Duodenal mucosa (tissue), 2 donors: ENCODE data around the gene ABHD12.

Source experiments
- H3K27ac ChIP-seq: one replicate; pipeline ENCODE4 v1.7.0; 2013; ENCODE audit warnings: low read depth, low read length
- H3K27me3 ChIP-seq, 2 donors: one replicate each; pipeline ENCODE4 v1.7.0; 2013; ENCODE audit warnings: low read length in 2 of 2, control low read depth in 1 of 2; ENCODE audit not compliant: insufficient read depth in 2 of 2, control insufficient read depth in 1 of 2
- H3K36me3 ChIP-seq, 2 donors: one replicate each; pipeline ENCODE4 v1.7.0; 2013; ENCODE audit warnings: low read length in 2 of 2, control low read depth in 1 of 2; ENCODE audit not compliant: insufficient read depth in 2 of 2, control insufficient read depth in 1 of 2
- H3K4me1 ChIP-seq, 2 donors: one replicate each; pipeline ENCODE4 v1.7.0; 2013; ENCODE audit warnings: low read length in 2 of 2, control low read depth in 1 of 2; ENCODE audit not compliant: insufficient read depth in 2 of 2, control insufficient read depth in 1 of 2
- H3K4me3 ChIP-seq, 2 donors: one replicate each; pipeline ENCODE4 v1.7.0; 2013; ENCODE audit warnings: low read length in 2 of 2, low read depth in 1 of 2
- H3K9ac ChIP-seq, 2 donors: one replicate each; pipeline ENCODE4 v1.7.0; 2013; ENCODE audit warnings: low read length in 2 of 2, low read depth in 1 of 2
- H3K9me3 ChIP-seq, 2 donors: one replicate each; pipeline ENCODE4 v1.7.0; 2013; ENCODE audit warnings: low read length in 2 of 2, control low read depth in 1 of 2; ENCODE audit not compliant: control insufficient read depth in 1 of 2

The ABHD12 gene

GRCh38 chr20:25277051-25277801, 113.4 kb downstream of the ABHD12 start:
- Histone ChIP-seq H3K36me3 (peaks cover 37 to 89% of the 10 kb centered on the region in 2 donors), H3K4me1 (no peaks in the 10 kb centered on the region), H3K4me3 (no peak overlapping the region), H3K27ac (no peak overlapping the region), H3K9ac (no peak overlapping the region), H3K27me3 (no peaks in the 10 kb centered on the region), H3K9me3 (no peaks in the 10 kb centered on the region)

DNA sequence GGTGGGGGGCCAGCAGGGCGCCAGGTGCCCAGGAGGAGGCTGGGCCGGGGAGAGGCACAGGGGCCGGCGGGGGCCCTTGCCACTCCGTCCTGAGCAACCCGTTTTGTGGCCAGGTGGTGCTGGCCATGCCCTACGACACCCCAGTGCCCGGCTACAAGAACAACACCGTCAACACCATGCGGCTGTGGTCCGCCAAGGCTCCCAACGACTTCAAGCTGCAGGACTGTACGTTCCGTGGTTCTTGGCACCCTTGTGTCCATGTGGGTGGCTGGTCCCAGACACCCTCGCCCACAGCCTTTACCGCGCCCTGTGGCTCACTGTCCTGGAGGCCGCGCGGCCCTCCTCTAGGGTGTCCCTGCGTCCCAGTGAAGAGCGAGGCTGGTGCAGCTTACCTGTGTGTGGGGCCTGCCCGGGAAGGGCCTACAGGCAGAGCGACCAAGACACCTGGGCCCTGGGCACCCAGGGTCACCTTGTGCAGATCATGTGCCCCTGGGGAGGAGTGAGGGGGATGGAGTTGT, 114.0 kb downstream of the ABHD12 start:
- Histone ChIP-seq H3K4me3 (no peak overlapping the region), H3K4me1 (no peaks in the 10 kb centered on the region), H3K27ac (no peak overlapping the region), H3K36me3 (peaks cover 42 to 92% of the 10 kb centered on the region in 2 donors), H3K27me3 (no peaks in the 10 kb centered on the region), H3K9ac (no peak overlapping the region), H3K9me3 (no peaks in the 10 kb centered on the region)

- no peaks in the 10 kb centered on the region for H3K4me1 ChIP-seq
- no peaks in the 10 kb centered on the region for H3K9me3 ChIP-seq
- H3K9ac ChIP-seq: no peak overlapping the region
- no peak overlapping the region for H3K4me3 ChIP-seq
- no peaks in the 10 kb centered on the region for H3K27me3 ChIP-seq
- no peak overlapping the region for H3K27ac ChIP-seq
- H3K36me3 ChIP-seq: peaks cover 46 to 92% of the 10 kb centered on the region in 2 donors
Observed at GRCh38 chr20:25275813-25276532, 114.7 kb downstream of the ABHD12 start.

GRCh38 chr20:25274891-25275812, 115.5 kb downstream of the ABHD12 start:
- Histone ChIP-seq H3K27me3 (no peaks in the 10 kb centered on the region), H3K9me3 (no peaks in the 10 kb centered on the region), H3K4me1 (no peaks in the 10 kb centered on the region), H3K4me3 (no peak overlapping the region), H3K9ac (no peak overlapping the region), H3K36me3 (peaks cover 42 to 87% of the 10 kb centered on the region in 2 donors), H3K27ac (no peak overlapping the region)

DNA sequence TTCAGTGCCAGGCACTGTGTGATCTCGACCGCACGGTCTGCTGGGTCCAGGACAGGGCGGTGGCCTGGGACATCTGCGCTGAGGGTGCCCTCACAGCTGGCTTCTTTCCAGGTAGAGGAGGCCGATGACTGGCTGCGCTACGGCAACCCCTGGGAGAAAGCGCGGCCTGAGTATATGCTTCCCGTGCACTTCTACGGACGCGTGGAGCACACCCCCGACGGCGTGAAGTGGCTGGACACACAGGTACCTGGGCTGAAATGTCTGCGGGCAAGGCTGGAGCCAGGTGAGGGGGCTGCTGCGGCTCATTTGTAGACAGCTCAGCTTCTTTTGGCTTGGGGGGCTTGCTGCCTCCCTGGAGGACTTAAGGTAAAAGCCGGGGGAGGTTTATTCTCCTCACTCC, 116.2 kb downstream of the ABHD12 start:
- no peak overlapping the region for H3K27ac ChIP-seq
- no peaks in the 10 kb centered on the region for H3K4me1 ChIP-seq
- H3K9me3 ChIP-seq: no peaks in the 10 kb centered on the region
- peaks cover 41 to 86% of the 10 kb centered on the region in 2 donors for H3K36me3 ChIP-seq
- H3K27me3 ChIP-seq: no peaks in the 10 kb centered on the region
- no peak overlapping the region for H3K9ac ChIP-seq
- H3K4me3 ChIP-seq: no peak overlapping the region

GRCh38 chr20:25273541-25274358, 116.9 kb downstream of the ABHD12 start:
- Histone ChIP-seq H3K36me3 (peaks cover 36 to 81% of the 10 kb centered on the region in 2 donors), H3K27ac (no peak overlapping the region), H3K4me1 (no peaks in the 10 kb centered on the region), H3K9ac (no peak overlapping the region), H3K4me3 (no peak overlapping the region), H3K27me3 (no peaks in the 10 kb centered on the region), H3K9me3 (no peaks in the 10 kb centered on the region)

DNA sequence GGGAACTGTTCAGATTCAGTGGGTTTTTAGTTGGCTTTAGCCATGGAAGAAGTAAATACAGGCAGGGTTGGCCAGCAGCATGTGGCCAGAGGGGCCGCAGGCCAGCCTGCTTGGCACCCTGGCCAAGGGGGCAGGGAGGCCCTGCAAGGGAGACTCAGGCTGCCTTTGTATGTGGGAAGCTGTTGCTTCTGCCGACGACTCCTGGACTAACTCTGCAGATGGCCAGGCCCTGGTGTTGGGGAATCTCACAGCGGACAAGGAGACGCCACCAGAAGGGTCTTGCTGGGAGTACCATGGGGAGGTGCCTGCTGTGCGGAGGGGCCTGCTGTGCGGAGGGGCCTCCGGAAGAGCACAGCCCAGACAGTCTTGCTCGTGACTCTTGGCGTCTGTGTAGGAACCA, 117.6 kb downstream of the ABHD12 start:
- Histone ChIP-seq H3K9me3 (no peaks in the 10 kb centered on the region), H3K36me3 (peaks cover 31 to 75% of the 10 kb centered on the region in 2 donors), H3K9ac (no peak overlapping the region), H3K27me3 (no peaks in the 10 kb centered on the region), H3K4me3 (no peak overlapping the region), H3K4me1 (no peaks in the 10 kb centered on the region), H3K27ac (no peak overlapping the region)

- no peak overlapping the region for H3K9ac ChIP-seq
- H3K4me3 ChIP-seq: no peak overlapping the region
- no peaks in the 10 kb centered on the region for H3K9me3 ChIP-seq
- no peaks in the 10 kb centered on the region for H3K27me3 ChIP-seq
- no peaks in the 10 kb centered on the region for H3K4me1 ChIP-seq
- peaks cover 25 to 68% of the 10 kb centered on the region in 2 donors for H3K36me3 ChIP-seq
- H3K27ac ChIP-seq: no peak overlapping the region
Observed at GRCh38 chr20:25272223-25273000, 118.2 kb downstream of the ABHD12 start.
